A549 (cell line): ENCODE data around the gene CCT5. TPM values are rescaled to one million over a fixed set of nuclear protein-coding genes. Genes with fewer than 3 reads are reported as not detected.
A peak's percentile ranks its signal among the peaks of the same experiment; 100 is the strongest.
"Not testable (repeated sequence)": the region's sequence is repeated elsewhere in the genome, so short reads cannot be mapped to it uniquely, and the experiment has no call there.

Source experiments
- ATAC-seq, 2 experiments: fragments of 200-7000 bp in 1 of 2; fragments of >200 bp in 1 of 2; cut with Nextera tagmentation in 1 of 2; cut with Tn5 transposase in 1 of 2; 3 replicates each; pipeline versions ENCODE4 v1.8.0 to v1.9.1; 2018 to 2020; ENCODE audit warnings: mild to moderate bottlenecking in 1 of 2, moderate library complexity in 1 of 2
- CTCF ChIA-PET: fragments of 300-600 bp; sonication (Branson Sonifier 250); formaldehyde crosslinking; extraction: SDS; loops from one replicate; lab custom pipeline; 2021; ENCODE audit warnings: antibody characterized with exemption, inconsistent platforms; lab: Yijun Ruan, JAX
- POLR2A ChIA-PET: fragments of 350-600 bp; formaldehyde crosslinking; extraction: SDS; loops from one replicate; lab custom pipeline; 2021; ENCODE audit warnings: antibody characterized with exemption, inconsistent platforms; lab: Yijun Ruan, JAX
- DNase-seq, 2 experiments: peaks; one replicate each; pipeline versions ENCODE4 v3.0.0 to v3.0.0-alpha.2; 2011 to 2016; ENCODE audit warnings: low read depth in 1 of 2, low spot score in 1 of 2
- FAIRE-seq: peaks from 2 replicates; lab custom pipeline; 2011; peaks lifted over from hg19 to GRCh38; lab: Jason Lieb, UNC
- H3K27ac ChIP-seq, 2 experiments: fragments of >200 bp; sonication (Bioruptor Twin); formaldehyde crosslinking; 3 replicates each; pipeline ENCODE4 v1.5.1; 2016 to 2017
- H3K4me1 ChIP-seq: fragments of >200 bp; sonication (Bioruptor Twin); formaldehyde crosslinking; 3 replicates; pipeline ENCODE4 v1.6.1; 2016
- H3K4me2 ChIP-seq: fragments of >200 bp; sonication (Bioruptor Twin); formaldehyde crosslinking; 3 replicates; pipeline ENCODE4 v1.6.1; 2016
- H3K4me3 ChIP-seq: fragments of >200 bp; sonication (Bioruptor Twin); formaldehyde crosslinking; 3 replicates; pipeline ENCODE4 v1.5.1; 2016
- H3K9me3 ChIP-seq: fragments of >200 bp; sonication (Bioruptor Twin); formaldehyde crosslinking; 3 replicates; pipeline ENCODE4 v1.6.1; 2016
- BHLHE40 ChIP-seq: IDR thresholded peaks from 2 replicates; pipeline ENCODE4 v1.6.1; 2012; ENCODE audit warnings: low read depth, low read length, inconsistent platforms
- CBX2 ChIP-seq: fragments of 200-600 bp; sonication (generic); IDR thresholded peaks from 2 replicates; pipeline ENCODE4 v1.6.1; 2016; ENCODE audit warnings: low read depth, mild to moderate bottlenecking, borderline replicate concordance
- CHD4 ChIP-seq: fragments of 200-600 bp; sonication (generic); IDR thresholded peaks from 2 replicates; pipeline ENCODE4 v1.6.1; 2016; ENCODE audit warnings: antibody characterized with exemption, mild to moderate bottlenecking, borderline replicate concordance
- EHMT2 ChIP-seq: fragments of 200-600 bp; sonication (generic); IDR thresholded peaks from 2 replicates; pipeline ENCODE4 v1.6.1; 2016; ENCODE audit warnings: antibody characterized with exemption, low read depth, mild to moderate bottlenecking, moderate library complexity
- ESRRA ChIP-seq: fragments of 150-350 bp; IDR thresholded peaks from 2 replicates; pipeline ENCODE4 v1.6.1; 2014; ENCODE audit warnings: mild to moderate bottlenecking, low read length, borderline replicate concordance
- FOXS1 ChIP-seq: fragments of 250-450 bp; sonication (Bioruptor Pico); IDR thresholded peaks from 2 replicates; pipeline ENCODE4 v1.5.0; 2020; ENCODE audit warnings: mild to moderate bottlenecking, moderate library complexity
- GATA3 ChIP-seq: IDR thresholded peaks from 2 replicates; pipeline ENCODE4 v1.6.1; 2012; ENCODE audit warnings: borderline replicate concordance
- HEYL ChIP-seq: fragments of 250-450 bp; sonication (Bioruptor Pico); IDR thresholded peaks from 2 replicates; pipeline ENCODE4 v1.8.0; 2021; ENCODE audit warnings: mild to moderate bottlenecking, moderate library complexity
- HOXB5 ChIP-seq: fragments of 250-450 bp; sonication (Bioruptor Pico); IDR thresholded peaks from 2 replicates; pipeline ENCODE4 v1.5.0; 2020; ENCODE audit warnings: mild to moderate bottlenecking, moderate library complexity
- JUNB ChIP-seq: fragments of >200 bp; sonication (Bioruptor Twin); formaldehyde crosslinking; IDR thresholded peaks from 2 replicates; pipeline ENCODE4 v1.6.1; 2016
- KDM5A ChIP-seq: fragments of 200-600 bp; sonication (generic); IDR thresholded peaks from 2 replicates; pipeline ENCODE4 v1.6.1; 2016; ENCODE audit warnings: antibody characterized with exemption, mild to moderate bottlenecking
- MAZ ChIP-seq: fragments of 150-350 bp; IDR thresholded peaks from 2 replicates; pipeline ENCODE4 v1.6.1; 2014; ENCODE audit warnings: antibody characterized with exemption, low read depth, low read length, borderline replicate concordance
- MYC ChIP-seq: IDR thresholded peaks from 2 replicates; pipeline ENCODE4 v1.6.1; 2012; ENCODE audit warnings: mild to moderate bottlenecking, inconsistent platforms, low read length, improper control_type of control experiment, borderline replicate concordance
- PHF8 ChIP-seq: fragments of 200-600 bp; sonication (generic); IDR thresholded peaks from 2 replicates; pipeline ENCODE4 v1.6.1; 2016; ENCODE audit warnings: low read depth, mild to moderate bottlenecking, antibody characterized with exemption, moderate library complexity, borderline replicate concordance
- RAD21 ChIP-seq, 2 experiments: fragments of >200 bp in 1 of 2; sonication (Bioruptor Twin) in 1 of 2; formaldehyde crosslinking in 1 of 2; IDR thresholded peaks in 1 of 2; conservative IDR thresholded peaks in 1 of 2; 2 replicates in 1 of 2; 3 replicates in 1 of 2; pipeline ENCODE4 v1.6.1; 2012 to 2018; ENCODE audit warnings: inconsistent platforms in 1 of 2
- RNF2 ChIP-seq: fragments of 200-600 bp; sonication (generic); IDR thresholded peaks from 2 replicates; pipeline ENCODE4 v1.6.1; 2016; ENCODE audit warnings: low read depth, mild to moderate bottlenecking, antibody characterized with exemption, moderate library complexity, borderline replicate concordance
- ZFP36 ChIP-seq: fragments of 450-650 bp; IDR thresholded peaks from 2 replicates; pipeline ENCODE4 v1.6.1; 2014; ENCODE audit warnings: borderline replicate concordance; ENCODE audit not compliant: partially characterized antibody
- ZSCAN20 ChIP-seq: fragments of 250-450 bp; sonication (Bioruptor Pico); IDR thresholded peaks from 2 replicates; pipeline ENCODE4 v1.8.0; 2022; ENCODE audit warnings: mild to moderate bottlenecking, moderate library complexity
- WGBS: methylation state at CpG from one replicate; pipeline ENCODE4 v1.1.6; 2017; ENCODE audit errors: missing lambda C conversion rate; 5-methylcytosine and 5-hydroxymethylcytosine counted together
- polyA plus RNA-seq, 4 experiments: library from polyadenylated mRNA; depleted of rRNA in 3 of 4; stranded (reverse); fragments of >200 nt; fragmentation: RNase III in 1 of 4; extraction: RNeasy Plus Mini Kit Qiagen cat#74134 plus additional on column Dnase treatment in 1 of 4; gene quantifications; 2 replicates in 3 of 4; 3 replicates in 1 of 4; pipeline ENCODE4 v1.2.3, GENCODE V29; 2011 to 2017
- TF ChIP-seq, protein P1 (sequence below): fragments of 250-450 bp; sonication (Bioruptor Pico); IDR thresholded peaks from 2 replicates; pipeline ENCODE4 v1.5.0; 2021; ENCODE audit warnings: mild to moderate bottlenecking, moderate library complexity, borderline replicate concordance
- TF ChIP-seq, protein P2 (sequence below): fragments of >200 bp; sonication (Bioruptor Twin); formaldehyde crosslinking; IDR thresholded peaks from 3 replicates; pipeline ENCODE4 v1.5.1; 2016

The CCT5 gene
- polyA plus RNA-seq, 2 of the 4 experiments (the other 2 are of a cell fraction): 730 to 858 TPM

DNA sequence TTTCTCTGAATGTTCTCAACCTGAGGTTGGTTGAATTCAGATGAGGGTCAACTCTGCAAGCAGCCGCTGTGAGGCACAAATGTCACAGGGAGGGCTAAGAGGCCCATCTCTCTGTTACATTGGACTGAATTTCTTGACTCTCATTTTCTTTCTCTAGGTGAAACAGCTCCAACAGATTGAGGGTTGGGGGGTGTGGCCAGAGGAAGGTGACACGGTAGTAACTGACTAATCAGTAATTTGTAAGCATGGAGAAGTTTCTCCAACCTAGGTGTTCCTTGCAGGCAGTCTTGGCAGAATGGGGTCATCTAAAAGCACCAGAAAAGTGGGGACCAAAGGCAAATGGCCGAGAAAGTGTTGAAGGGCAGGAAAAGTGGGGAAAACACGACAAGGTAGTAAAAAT is 16.8 kb downstream of the CCT5 start:
- 88% methylated on average over 4 of the region's 4 CpGs for WGBS

DNA sequence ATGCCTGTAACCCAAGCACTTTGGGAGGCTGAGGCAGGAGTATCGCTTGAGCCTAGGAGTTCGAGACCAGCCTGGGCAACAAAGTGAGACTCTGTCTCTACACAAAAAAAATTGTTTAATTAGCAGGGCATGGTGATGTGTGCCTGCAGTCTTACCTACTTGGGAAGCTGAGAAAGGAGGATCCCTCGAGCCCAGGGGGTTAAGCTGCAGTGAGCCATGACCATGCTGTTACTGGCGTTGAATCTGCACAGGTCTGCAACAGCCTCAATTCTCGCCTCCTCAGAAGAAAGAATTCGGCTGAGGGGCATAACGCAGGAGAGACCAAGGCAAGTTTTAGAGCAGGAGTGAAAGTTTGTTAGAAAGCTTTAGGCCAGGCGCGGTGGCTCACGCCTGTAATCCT is 18.0 kb downstream of the CCT5 start:
- no peak overlapping the region; the same call in 2 of the 3 replicates for H3K4me2 ChIP-seq
- no peak for FAIRE-seq
- ATAC-seq: peak in 1 of 2 experiments; percentile 6; a peak in 2 of 6 replicates
- no peak for TF ChIP-seq JUNB
- no peak for TF ChIP-seq FOXS1
- TF ChIP-seq, protein P1, sequence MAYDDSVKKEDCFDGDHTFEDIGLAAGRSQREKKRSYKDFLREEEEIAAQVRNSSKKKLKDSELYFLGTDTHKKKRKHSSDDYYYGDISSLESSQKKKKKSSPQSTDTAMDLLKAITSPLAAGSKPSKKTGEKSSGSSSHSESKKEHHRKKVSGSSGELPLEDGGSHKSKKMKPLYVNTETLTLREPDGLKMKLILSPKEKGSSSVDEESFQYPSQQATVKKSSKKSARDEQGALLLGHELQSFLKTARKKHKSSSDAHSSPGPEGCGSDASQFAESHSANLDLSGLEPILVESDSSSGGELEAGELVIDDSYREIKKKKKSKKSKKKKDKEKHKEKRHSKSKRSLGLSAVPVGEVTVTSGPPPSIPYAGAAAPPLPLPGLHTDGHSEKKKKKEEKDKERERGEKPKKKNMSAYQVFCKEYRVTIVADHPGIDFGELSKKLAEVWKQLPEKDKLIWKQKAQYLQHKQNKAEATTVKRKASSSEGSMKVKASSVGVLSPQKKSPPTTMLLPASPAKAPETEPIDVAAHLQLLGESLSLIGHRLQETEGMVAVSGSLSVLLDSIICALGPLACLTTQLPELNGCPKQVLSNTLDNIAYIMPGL (CRISPR knock-in tag): no peak
- no peak for TF ChIP-seq MAZ
- no peak for TF ChIP-seq HEYL (CRISPR knock-in tag)
- TF ChIP-seq ZSCAN20 (CRISPR knock-in tag): no peak
- TF ChIP-seq, protein P2, sequence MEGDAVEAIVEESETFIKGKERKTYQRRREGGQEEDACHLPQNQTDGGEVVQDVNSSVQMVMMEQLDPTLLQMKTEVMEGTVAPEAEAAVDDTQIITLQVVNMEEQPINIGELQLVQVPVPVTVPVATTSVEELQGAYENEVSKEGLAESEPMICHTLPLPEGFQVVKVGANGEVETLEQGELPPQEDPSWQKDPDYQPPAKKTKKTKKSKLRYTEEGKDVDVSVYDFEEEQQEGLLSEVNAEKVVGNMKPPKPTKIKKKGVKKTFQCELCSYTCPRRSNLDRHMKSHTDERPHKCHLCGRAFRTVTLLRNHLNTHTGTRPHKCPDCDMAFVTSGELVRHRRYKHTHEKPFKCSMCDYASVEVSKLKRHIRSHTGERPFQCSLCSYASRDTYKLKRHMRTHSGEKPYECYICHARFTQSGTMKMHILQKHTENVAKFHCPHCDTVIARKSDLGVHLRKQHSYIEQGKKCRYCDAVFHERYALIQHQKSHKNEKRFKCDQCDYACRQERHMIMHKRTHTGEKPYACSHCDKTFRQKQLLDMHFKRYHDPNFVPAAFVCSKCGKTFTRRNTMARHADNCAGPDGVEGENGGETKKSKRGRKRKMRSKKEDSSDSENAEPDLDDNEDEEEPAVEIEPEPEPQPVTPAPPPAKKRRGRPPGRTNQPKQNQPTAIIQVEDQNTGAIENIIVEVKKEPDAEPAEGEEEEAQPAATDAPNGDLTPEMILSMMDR: no peak
- H3K9me3 ChIP-seq: no peaks in the 10 kb centered on the region
- 90% methylated on average over 10 of the region's 10 CpGs for WGBS
- POLR2A ChIA-PET: no interaction called here
- no peak overlapping the region for H3K27ac ChIP-seq
- no peak for DNase-seq
- CTCF ChIA-PET: interaction anchor here (0.6 to 2.5 kb wide), 3 partner anchors 10 to 123 kb away, joined by 3 to 11 read pairs (median 8); no protein-coding TSS in a partner anchor
- H3K4me1 ChIP-seq: peaks cover 11% of the 10 kb centered on the region
- no peak overlapping the region for H3K4me3 ChIP-seq

More for the DNA sequence above, 16.8 kb downstream of the CCT5 start:
- TF ChIP-seq CHD4 (no peak), HEYL (CRISPR knock-in tag) (no peak), MAZ (no peak), FOXS1 (no peak), RAD21 (conservative IDR thresholded peaks at IDR 0.05 in 1 of 2, IDR thresholded peaks at IDR 0.05 in 1 of 2) (no peak), CBX2 (no peak)
- FAIRE-seq: no peak
- DNase-seq: no peak
- ChIA-PET POLR2A (no interaction called here), CTCF (no interaction called here)
- H3K4me3 ChIP-seq: no peak overlapping the region
- no peaks in the 10 kb centered on the region for H3K9me3 ChIP-seq
- H3K27ac ChIP-seq: peak overlapping the region in 1 of 2 experiments; percentile 29; a peak in 2 of 6 replicates
- H3K4me1 ChIP-seq: peaks cover 11% of the 10 kb centered on the region
- no peak overlapping the region for H3K4me2 ChIP-seq
- ATAC-seq: 0 out of 6 replicates have a peak, but pooled peaks of 1 of the 2 experiments have one; percentile 4

DNA sequence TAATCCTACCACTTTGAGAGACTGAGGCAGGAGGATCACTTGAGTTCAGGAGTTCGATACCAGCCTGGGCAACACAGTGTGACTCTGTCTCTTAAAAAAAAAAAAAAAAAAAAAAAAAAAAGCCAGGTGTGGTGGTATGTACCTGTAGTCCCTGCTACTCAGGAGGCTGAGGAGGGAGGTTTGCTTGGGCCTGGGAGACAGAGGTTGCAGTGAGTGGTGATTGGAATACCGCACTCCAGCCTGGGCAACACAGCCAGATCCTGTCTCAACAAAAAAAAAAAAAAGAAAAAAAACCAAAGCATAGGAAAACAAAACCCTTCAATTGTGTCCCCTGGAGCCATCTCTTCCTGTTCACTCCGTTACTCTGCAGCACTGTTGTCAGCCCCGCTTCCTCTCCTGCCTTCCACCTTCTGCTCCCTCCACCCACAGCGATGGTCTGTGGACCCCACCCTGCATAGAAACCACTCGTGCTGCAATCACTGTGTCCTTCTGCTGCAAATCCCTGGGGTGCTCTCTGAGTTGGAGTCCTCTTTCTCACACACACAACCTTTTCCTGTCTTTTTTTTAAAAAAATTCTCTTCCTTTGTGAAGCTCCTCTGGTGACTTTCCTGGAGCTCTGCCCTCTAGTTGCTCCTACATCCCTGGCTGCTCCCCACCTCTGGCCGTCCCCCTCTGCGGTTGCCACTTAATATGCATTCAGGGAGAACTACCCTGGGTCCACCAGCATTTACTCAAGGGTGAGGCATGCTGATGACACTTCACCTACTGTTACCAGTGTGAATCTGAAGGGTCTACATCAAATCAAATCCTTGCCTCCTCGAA is 22.2 kb downstream of the CCT5 start:
- FAIRE-seq (no peak), DNase-seq (no peak), ATAC-seq (no peak)
- Histone ChIP-seq H3K4me2 (no peak overlapping the region), H3K27ac (no peak overlapping the region), H3K4me1 (peaks cover 6% of the 10 kb centered on the region), H3K9me3 (no peaks in the 10 kb centered on the region), H3K4me3 (no peak overlapping the region)
- POLR2A ChIA-PET: no interaction called here
- TF ChIP-seq PHF8: no peak
- no peak for TF ChIP-seq HOXB5 (CRISPR knock-in tag)
- TF ChIP-seq RNF2: no peak
- no peak for TF ChIP-seq ZFP36
- TF ChIP-seq BHLHE40: no peak
- no peak for TF ChIP-seq CHD4
- TF ChIP-seq GATA3: no peak
- no peak for TF ChIP-seq KDM5A
- TF ChIP-seq EHMT2: no peak
- TF ChIP-seq ESRRA: no peak
- TF ChIP-seq MYC: no peak
- CTCF ChIA-PET: interaction anchor here (1.8 kb wide), 1 partner anchor 12 kb away, joined by 6 read pairs; no protein-coding TSS in a partner anchor
- WGBS: 75% methylated on average over 9 of the region's 9 CpGs

DNA sequence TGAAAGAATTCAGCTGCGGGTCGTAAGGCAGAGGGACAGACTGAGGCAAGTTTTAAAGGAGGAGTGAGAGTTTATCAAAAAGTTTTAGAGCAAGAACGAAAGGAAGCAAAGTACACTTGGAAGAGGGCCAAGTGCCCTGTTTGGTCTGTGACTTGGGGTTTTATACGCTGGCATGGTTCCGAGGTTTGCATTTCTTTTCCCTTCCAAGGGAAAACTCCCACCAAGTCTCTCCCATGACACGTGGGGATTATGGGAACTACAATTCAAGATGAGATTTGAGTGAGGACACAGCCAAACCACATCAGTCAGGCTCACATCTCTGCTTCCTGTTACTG is 22.8 kb downstream of the CCT5 start:
- FAIRE-seq, DNase-seq, H3K9me3 ChIP-seq, H3K27ac ChIP-seq, H3K4me3 ChIP-seq, H3K4me2 ChIP-seq, POLR2A ChIA-PET, ATAC-seq, H3K4me1 ChIP-seq: not testable (repeated sequence)
- 75% methylated on average over 6 of the region's 6 CpGs for WGBS
- CTCF ChIA-PET: interaction anchor here (1.8 kb wide), 1 partner anchor 11 kb away, joined by 6 read pairs; no protein-coding TSS in a partner anchor
